ENCODE results near the gene RNF14. TPM values are rescaled to one million over a fixed set of nuclear protein-coding genes. Genes with fewer than 3 reads are reported as not detected.

Gene RNF14
- total and polyA plus RNA-seq, 2 of the 8 experiments (the other 6 are each of a cell fraction or from before 2014, with no cell fraction given), result 4.7 to 20.2 TPM

GRCh38 chr5:141973871-141974595 lies 5.1 kb downstream of the RNF14 start (continued):
- no peak for TF ChIP-seq SIX5 (IDR thresholded peaks at IDR 0.05; ENCODE audit: low read depth, low read length)

Measured in H1 (cell line).